ENCODE data around the gene CNOT2.

- TF ChIP-seq RCOR1 (IDR thresholded peaks at IDR 0.05; ENCODE audit: low read length): no peak
- no peak for TF ChIP-seq CTCF (IDR thresholded peaks at IDR 0.05)
- TF ChIP-seq EP300 (IDR thresholded peaks at IDR 0.05; ENCODE audit: borderline replicate concordance in 1 of 2, low read depth in 1 of 2, low read length in 1 of 2): no peak
- TF ChIP-seq POLR2AphosphoS5 (IDR thresholded peaks at IDR 0.05; ENCODE audit: low read depth, low read length): no peak
- TF ChIP-seq RXRA (IDR thresholded peaks at IDR 0.05; ENCODE audit: borderline replicate concordance, low read depth): no peak
Observed at GRCh38 chr12:70365398-70365647, 122.1 kb downstream of the CNOT2 start.

Measured in SK-N-SH (cell line).